HepG2 (cell line): ENCODE data around the gene AFTPH. TPM values are rescaled to one million over a fixed set of nuclear protein-coding genes. Genes with fewer than 3 reads are reported as not detected.

Experiments used
- ATRX ChIP-seq: sonication (generic); formaldehyde crosslinking; IDR thresholded peaks from 2 replicates; pipeline ENCODE4 v1.4.0; 2020; ENCODE audit warnings: missing genetic modification reagents, borderline replicate concordance
- CAMTA2 ChIP-seq: sonication (generic); formaldehyde crosslinking; IDR thresholded peaks from 2 replicates; pipeline ENCODE4 v1.4.0; 2020; ENCODE audit warnings: mild to moderate bottlenecking, missing genetic modification reagents, borderline replicate concordance
- CREM ChIP-seq, 2 experiments: sonication (generic) in 1 of 2; formaldehyde crosslinking in 1 of 2; IDR thresholded peaks; 2 replicates each; pipeline versions ENCODE4 v1.4.0 to v1.6.1; 2016 to 2020; ENCODE audit warnings: antibody characterized with exemption in 1 of 2, mild to moderate bottlenecking in 1 of 2, missing genetic modification reagents in 1 of 2
- GPBP1L1 ChIP-seq: sonication (generic); formaldehyde crosslinking; IDR thresholded peaks from 2 replicates; pipeline ENCODE4 v1.5.0; 2020; ENCODE audit warnings: mild to moderate bottlenecking, missing genetic modification reagents
- KLF15 ChIP-seq: sonication (generic); formaldehyde crosslinking; IDR thresholded peaks from 2 replicates; pipeline ENCODE4 v1.8.1; 2023; ENCODE audit warnings: borderline replicate concordance, mild to moderate bottlenecking, inconsistent platforms, missing genetic modification reagents, mixed read lengths
- MBNL3 ChIP-seq: fragments of 250-450 bp; sonication (Bioruptor Pico); conservative IDR thresholded peaks from 2 replicates; pipeline ENCODE4 v1.8.0; 2022; ENCODE audit warnings: mild to moderate bottlenecking, inconsistent platforms
- MTA1 ChIP-seq: sonication (generic); formaldehyde crosslinking; IDR thresholded peaks from 2 replicates; pipeline ENCODE4 v1.4.0; 2020; ENCODE audit warnings: missing genetic modification reagents, mild to moderate bottlenecking, borderline replicate concordance
- NFAT5 ChIP-seq: sonication (generic); formaldehyde crosslinking; IDR thresholded peaks from 2 replicates; pipeline ENCODE4 v1.4.0; 2020; ENCODE audit warnings: missing genetic modification reagents
- RARG ChIP-seq: sonication (generic); formaldehyde crosslinking; IDR thresholded peaks from 2 replicates; pipeline ENCODE4 v1.4.0; 2020; ENCODE audit warnings: low read depth, mild to moderate bottlenecking, missing genetic modification reagents
- SMAD1 ChIP-seq: sonication (generic); formaldehyde crosslinking; IDR thresholded peaks from 2 replicates; pipeline ENCODE4 v1.4.0; 2020; ENCODE audit warnings: missing genetic modification reagents, low read depth, mild to moderate bottlenecking, borderline replicate concordance
- SNAPC5 ChIP-seq: sonication (generic); formaldehyde crosslinking; IDR thresholded peaks from 2 replicates; pipeline ENCODE4 v1.8.1; 2023; ENCODE audit warnings: mild to moderate bottlenecking, missing genetic modification reagents, borderline replicate concordance
- TGIF2 ChIP-seq: IDR thresholded peaks from 2 replicates; pipeline ENCODE4 v1.6.1; 2016; ENCODE audit warnings: control low read depth, missing compliant biosample characterization
- TMF1 ChIP-seq: sonication (generic); formaldehyde crosslinking; IDR thresholded peaks from 2 replicates; pipeline ENCODE4 v1.8.1; 2022; ENCODE audit warnings: low read depth, missing genetic modification reagents
- XRCC5 ChIP-seq: fragments of 200-400 bp; formaldehyde crosslinking; optimal IDR thresholded peaks from 2 replicates; pipeline ENCODE3; 2017; ENCODE audit warnings: mild to moderate bottlenecking, low read length
- ZBTB3 ChIP-seq: sonication (generic); formaldehyde crosslinking; IDR thresholded peaks from 2 replicates; pipeline ENCODE4 v1.4.0; 2020; ENCODE audit warnings: low read depth, mild to moderate bottlenecking, moderate library complexity, missing genetic modification reagents, borderline replicate concordance
- ZFP62 ChIP-seq: sonication (generic); formaldehyde crosslinking; IDR thresholded peaks from 2 replicates; pipeline ENCODE4 v1.4.0; 2020; ENCODE audit warnings: missing genetic modification reagents
- ZIK1 ChIP-seq: sonication (generic); formaldehyde crosslinking; IDR thresholded peaks from 2 replicates; pipeline ENCODE4 v1.5.0; 2020; ENCODE audit warnings: mild to moderate bottlenecking, low read depth, missing genetic modification reagents, borderline replicate concordance
- ZMAT3 ChIP-seq: sonication (generic); formaldehyde crosslinking; conservative IDR thresholded peaks from 2 replicates; pipeline ENCODE4 v1.7.0; 2021; ENCODE audit warnings: missing genetic modification reagents
- ZNF235 ChIP-seq: sonication (generic); formaldehyde crosslinking; IDR thresholded peaks from 2 replicates; pipeline ENCODE4 v1.8.1; 2023; ENCODE audit warnings: mild to moderate bottlenecking, missing genetic modification reagents, borderline replicate concordance
- ZNF446 ChIP-seq: sonication (generic); formaldehyde crosslinking; IDR thresholded peaks from 2 replicates; pipeline ENCODE4 v1.5.0; 2020; ENCODE audit warnings: mild to moderate bottlenecking, missing genetic modification reagents
- ZNF572 ChIP-seq: sonication (generic); formaldehyde crosslinking; IDR thresholded peaks from 2 replicates; pipeline ENCODE4 v1.5.1; 2020; ENCODE audit warnings: mild to moderate bottlenecking, missing genetic modification reagents
- ZNF737 ChIP-seq: sonication (generic); formaldehyde crosslinking; IDR thresholded peaks from 2 replicates; pipeline ENCODE4 v1.5.0; 2020; ENCODE audit warnings: missing genetic modification reagents, mild to moderate bottlenecking, borderline replicate concordance
- polyA plus RNA-seq, 8 experiments: library from polyadenylated mRNA; depleted of rRNA in 3 of 8; stranded (reverse) in 7 of 8; unstranded in 1 of 8; fragments of >200 nt; fragmentation: Illumina TruSeq in 4 of 8; extraction: Trizol in 4 of 8; gene quantifications; 2 replicates each; pipeline versions ENCODE4 v1.2.1 to v1.2.3, GENCODE V29; 2011 to 2016; ENCODE audit warnings: low read depth in 4 of 8, missing spikeins in 1 of 8, mixed read lengths in 1 of 8; ENCODE audit not compliant: insufficient read depth in 1 of 8
- total RNA-seq, 5 experiments: library from RNA; depleted of rRNA; stranded (reverse); fragments of >200 nt; fragmentation: Illumina TruSeq; extraction: Trizol; gene quantifications; 2 replicates each; pipeline ENCODE4 v1.2.3, GENCODE V29; 2016; ENCODE audit warnings: low read depth in 1 of 5

AFTPH gene
- total and polyA plus RNA-seq, 2 of the 13 experiments (the other 11 are each of a cell fraction or from before 2014, with no cell fraction given): 27.5 to 36.8 TPM

- TF ChIP-seq MBNL3 (CRISPR knock-in tag): no peak
- no peak for TF ChIP-seq ZIK1
- 0 out of 2 replicates have a peak, but pooled peaks have one; percentile 74 for TF ChIP-seq SMAD1 (CRISPR knock-in tag)
- 0 out of 2 replicates have a peak, but pooled peaks have one; percentile 44 for TF ChIP-seq MTA1 (CRISPR knock-in tag)
- no peak for TF ChIP-seq ZNF235 (CRISPR knock-in tag)
- peak; percentile 94 for TF ChIP-seq TGIF2 (CRISPR knock-in tag)
- TF ChIP-seq RARG: no peak
- TF ChIP-seq ZNF572 (CRISPR knock-in tag): no peak
- TF ChIP-seq KLF15 (CRISPR knock-in tag): no peak
- TF ChIP-seq GPBP1L1 (CRISPR knock-in tag): no peak
- no peak for TF ChIP-seq ZBTB3
- no peak for TF ChIP-seq ZNF737 (CRISPR knock-in tag)
- no peak for TF ChIP-seq ZNF446 (CRISPR knock-in tag)
- TF ChIP-seq XRCC5: no peak
- 0 out of 2 replicates have a peak, but pooled peaks have one; percentile 69 for TF ChIP-seq NFAT5
- TF ChIP-seq ZFP62 (CRISPR knock-in tag): no peak
- no peak for TF ChIP-seq SNAPC5 (CRISPR knock-in tag)
- TF ChIP-seq TMF1 (CRISPR knock-in tag): no peak
- no peak for TF ChIP-seq CAMTA2 (CRISPR knock-in tag)
- no peak for TF ChIP-seq ATRX (CRISPR knock-in tag)
- no peak for TF ChIP-seq ZMAT3
- no peak for TF ChIP-seq CREM (IDR thresholded peaks at IDR 0.05)
- no peak for TF ChIP-seq CREM (CRISPR knock-in tag; IDR thresholded peaks at IDR 0.05)
These were observed 82.6 kb downstream of the AFTPH start (continued) for GRCh38 chr2:64606479-64607363.
